ENCODE results near the gene EXOC3L2.

Gene EXOC3L2

DNA sequence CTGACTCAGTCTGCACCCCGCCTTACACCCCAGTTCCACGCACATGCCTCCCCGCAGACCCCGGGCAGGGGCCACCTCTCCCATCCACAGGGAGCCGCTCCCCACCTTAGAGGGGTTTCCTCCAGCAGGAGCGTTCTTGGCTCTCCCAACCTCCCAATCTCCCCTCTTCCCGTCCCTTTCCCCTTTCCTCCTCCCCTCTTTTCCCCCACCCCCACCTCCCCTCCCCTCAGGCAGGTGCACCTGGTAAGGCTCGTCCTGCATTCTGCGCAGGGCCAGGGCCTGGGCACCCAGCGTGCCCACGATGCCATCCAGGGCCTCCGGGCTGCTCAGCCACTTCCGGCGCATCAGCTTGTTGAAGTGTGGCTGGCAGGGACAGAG is 27.3 kb downstream of the EXOC3L2 start:
- DNase-seq, result no peak

DNA sequence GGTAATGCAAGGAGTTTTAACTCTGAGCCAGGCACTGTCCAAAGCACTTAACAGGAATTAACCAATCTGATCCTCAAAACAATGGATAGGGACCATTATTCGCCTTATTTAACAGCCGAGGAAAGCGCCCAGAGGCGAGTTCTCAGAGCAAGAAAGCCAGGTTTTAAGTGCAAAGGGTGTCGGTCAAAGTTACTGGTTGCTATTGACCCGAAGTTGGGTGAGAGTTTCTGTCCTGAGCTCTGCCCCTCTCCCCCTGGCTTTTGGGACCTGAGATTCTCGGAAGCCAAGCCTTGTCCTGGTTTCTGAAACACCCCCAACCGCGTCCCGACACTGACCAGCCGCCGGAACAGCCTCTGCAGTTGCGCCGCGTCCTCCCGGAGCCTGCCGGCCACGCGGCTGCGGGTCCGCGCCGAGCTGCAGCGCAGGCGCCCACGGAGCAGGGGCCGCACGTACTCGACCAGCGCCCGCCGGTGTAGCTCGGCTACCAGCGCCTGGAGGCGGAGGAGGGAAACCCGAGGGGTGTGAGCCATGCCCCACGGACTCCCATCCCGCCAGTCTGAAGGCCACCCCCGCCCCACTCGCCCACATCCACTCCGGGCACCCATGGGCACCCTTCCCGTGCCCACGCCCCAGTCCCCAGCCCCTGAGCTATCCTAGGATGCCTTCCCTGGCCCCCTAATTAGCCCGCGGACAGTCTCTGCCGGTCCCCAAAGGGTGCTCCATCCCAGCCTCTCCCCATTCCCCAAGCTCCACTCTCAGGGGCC is 27.8 kb downstream of the EXOC3L2 start:
- no peak for DNase-seq

DNA sequence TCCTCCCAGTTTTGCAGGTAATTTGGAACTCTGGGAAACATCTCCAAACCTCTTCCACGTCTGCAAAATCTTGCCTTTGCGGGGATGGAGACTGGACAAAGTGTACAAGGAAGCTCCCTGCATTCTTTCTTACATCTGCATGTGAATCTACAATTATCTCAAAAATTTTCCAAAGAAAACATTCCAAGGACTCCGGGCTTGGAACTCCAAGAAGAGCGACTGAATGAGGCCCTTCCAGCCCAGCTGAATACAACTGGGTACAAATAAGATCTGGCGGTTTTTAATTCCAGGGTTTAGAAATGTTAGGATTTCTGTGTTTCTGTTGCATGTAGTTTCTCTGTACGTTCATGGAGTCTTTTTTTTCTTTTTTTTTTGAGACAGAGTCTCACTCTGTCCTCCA is 28.5 kb downstream of the EXOC3L2 start:
- no peak for DNase-seq

DNA sequence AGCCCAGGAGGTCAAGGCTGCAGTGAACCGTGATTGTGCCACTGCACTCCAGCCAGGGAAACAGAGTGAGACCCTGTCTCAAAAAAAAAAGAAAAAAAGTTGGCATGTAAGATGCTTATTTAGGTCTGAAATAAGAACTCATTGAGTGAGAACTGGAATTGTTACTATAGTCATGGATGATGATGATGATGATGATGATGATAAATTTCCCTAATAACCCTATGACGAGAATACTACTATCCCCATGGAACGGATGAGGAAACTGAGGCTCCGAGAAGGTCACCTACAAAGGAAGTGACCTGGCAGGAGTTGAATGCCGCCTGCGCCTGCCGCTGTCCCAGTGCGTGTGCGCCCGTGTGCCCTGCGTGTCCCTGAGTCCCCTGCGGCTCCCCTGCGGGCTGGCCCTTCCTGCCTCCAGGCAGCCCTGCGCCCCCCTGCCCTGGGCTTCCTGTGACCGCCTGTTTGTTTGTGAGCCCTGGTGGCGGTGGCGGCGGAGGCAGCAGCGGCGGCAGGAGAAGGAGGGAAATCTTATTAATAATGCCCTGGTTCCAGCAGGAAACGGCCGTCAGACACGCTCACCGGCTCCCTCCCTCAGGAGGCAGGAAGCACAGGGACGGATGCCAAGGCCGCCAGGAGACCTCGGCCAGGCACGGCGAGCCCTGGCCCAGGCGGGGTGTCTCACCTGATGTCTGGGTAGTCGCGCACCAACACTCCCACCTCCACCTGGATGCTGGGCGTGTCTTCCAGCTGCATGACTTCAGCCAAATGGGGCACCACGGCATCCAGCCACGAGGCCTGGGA is 29.6 kb downstream of the EXOC3L2 start:
- DNase-seq, result no peak

DNA sequence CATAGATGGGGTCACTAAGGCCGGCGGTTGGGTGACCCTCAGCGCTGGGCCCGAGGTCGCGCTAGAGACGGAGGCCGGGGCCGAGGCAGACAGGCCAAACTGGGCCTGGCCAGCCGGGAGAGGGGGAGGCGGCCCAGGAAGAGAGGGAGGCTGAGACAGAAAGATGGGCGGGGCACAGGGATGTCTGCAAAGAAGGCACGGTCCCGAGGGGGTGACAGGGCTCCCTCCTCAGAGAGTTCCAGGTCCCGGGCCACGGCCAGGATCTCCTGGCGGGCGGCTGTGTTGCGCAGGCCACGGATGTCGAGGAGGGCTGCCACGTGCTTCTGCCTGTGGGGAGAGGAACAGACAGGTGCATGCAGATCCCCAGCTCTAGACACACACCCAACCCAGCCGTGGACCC is 32.2 kb downstream of the EXOC3L2 start:
- no peak for DNase-seq

DNA sequence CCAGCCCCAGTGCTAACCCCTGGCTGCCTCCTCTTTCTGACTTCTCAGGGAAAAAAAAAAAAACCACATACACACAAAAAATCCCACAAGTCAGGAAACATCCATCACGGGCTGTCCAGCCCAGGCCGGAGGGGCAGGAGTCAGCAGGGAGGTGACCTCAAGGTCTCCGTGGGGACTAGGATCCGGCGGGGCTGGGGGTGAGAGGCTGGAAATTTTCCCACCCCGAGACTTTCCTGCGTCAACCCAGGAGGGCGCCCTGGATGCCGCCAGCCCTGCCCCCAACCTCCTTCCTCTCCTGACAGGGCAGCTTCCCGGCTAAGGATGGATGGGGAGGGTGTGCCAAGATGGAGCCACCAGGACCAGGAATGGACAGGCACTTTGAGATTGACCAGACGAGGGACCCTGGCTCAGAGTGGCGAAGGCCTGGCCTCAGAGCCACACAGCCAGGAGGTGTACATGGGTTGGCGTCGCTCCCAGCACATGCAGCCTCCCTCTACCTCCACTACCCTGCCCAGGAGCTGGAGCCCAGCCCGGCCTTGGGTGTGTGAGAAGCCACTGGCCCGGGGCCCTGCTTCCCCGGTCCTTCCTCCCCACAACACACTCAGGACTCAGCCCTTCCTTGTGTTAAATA is 33.3 kb downstream of the EXOC3L2 start:
- no peak for DNase-seq

DNA sequence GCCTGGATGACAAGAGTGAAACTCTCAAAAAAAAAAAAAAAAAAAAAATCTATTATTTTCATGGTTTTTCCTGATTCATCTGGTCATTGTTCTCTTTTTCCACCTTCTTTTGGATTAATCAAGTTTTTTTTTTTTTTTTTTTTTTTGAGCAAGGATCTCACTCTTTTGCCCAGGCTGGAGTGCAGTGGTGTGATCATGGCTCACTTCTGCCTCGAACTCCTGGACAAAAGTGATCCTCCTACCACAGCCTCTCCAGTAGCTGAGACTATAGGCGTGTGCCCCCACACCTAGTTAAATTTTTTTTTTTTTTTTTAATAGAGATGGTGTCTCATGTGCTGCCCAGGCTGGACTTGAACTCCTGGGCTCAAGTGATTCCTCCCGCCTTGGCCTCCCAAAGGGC is 38.9 kb downstream of the EXOC3L2 start:
- DNase-seq, result no peak

DNA sequence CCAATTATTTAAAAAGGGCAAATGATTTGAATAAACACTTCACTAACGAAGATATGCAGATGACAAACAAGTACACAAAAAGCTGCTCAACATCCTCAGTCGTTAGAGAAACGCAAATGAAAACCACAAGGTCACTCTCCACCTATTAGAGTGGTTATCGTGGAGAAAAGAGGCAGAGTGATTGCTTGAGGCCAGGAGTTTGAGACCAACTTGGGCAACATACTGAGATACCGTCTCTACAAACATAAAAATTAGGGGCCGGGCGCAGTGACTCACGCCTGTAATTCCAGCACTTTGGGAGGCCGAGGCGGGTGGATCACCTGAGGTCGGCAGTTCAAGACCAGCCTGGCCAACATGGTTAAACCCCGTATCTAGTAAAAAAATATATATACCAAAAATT is 39.4 kb downstream of the EXOC3L2 start:
- DNase-seq, result no peak

DNA sequence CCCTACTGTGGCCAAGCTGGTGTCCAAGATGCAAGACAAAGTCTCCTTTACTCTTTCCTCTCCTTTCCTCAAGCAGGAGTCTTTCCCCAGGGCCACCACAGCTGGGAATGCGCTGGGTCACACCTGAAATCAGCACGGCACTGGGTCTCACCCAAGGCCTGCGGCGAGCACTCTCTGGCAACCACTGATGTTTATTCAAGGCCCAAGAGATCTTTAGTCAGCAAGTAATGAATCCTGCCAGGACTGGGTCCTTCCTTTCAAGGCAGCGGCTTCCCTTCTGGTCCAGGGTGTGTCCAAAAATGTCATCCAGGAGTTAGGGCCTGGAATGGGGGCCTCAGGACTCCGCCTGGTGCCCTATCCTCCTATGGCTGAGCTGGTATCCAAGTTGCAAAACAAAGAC is 42.6 kb downstream of the EXOC3L2 start:
- no peak for DNase-seq

DNA sequence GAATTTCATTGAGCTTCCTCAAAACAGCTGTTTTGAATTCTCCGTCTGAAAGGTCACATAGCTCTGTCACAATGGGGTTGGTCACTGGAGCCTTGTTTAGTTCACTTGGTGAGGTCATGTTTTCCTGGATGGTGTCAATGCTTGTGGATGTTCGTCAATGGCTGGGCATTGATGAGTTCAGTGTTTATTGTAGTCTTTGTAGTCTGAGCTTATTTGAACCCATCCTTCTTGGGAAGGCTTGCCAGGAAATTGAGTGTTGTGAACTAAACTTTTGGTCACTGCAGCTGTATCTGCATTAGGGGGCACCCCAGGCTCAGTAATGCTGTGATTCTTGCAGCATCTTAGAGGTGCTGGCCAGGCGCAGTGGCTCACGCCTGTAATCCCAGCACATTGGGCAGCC is 44.6 kb downstream of the EXOC3L2 start:
- no peak for DNase-seq

DNA sequence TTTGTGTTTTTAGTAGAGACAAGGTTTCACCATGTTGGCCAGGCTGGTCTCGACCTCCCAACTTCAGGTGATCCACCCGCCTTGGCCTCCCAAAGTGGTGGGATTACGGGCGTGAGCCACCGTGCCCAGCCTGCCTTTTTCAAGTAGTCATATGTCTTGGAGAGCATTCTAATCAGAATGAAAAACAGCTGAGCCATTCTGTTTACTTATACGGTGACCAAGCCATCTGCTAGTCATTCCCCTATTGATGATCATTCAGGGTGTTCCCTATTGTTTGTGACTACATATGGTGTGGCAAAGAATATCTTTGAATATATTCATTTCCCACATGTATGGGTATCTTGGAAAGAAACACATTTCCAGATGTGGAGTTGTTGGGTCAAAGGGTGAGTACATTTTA is 49.4 kb downstream of the EXOC3L2 start:
- DNase-seq, result no peak

DNA sequence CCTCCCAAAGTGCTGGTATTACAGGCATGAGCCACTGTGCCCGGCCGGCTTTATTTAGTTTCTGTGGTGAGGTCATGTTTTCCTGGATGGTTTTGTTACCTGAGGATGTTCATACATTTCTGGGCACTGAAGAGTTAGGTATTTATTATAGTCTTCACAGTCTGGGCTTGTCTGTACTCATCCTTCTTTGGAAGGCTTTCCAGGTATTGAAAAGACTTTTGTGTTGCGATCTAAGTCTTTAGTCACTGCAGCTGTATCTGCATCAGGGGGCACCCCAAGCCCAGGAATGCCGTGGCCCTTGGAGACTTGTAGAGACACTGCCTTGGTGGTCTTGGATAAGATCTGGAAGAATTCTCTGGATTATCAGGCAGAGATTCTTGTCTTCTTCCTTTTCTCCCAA is 53.8 kb downstream of the EXOC3L2 start:
- DNase-seq, result no peak

DNA sequence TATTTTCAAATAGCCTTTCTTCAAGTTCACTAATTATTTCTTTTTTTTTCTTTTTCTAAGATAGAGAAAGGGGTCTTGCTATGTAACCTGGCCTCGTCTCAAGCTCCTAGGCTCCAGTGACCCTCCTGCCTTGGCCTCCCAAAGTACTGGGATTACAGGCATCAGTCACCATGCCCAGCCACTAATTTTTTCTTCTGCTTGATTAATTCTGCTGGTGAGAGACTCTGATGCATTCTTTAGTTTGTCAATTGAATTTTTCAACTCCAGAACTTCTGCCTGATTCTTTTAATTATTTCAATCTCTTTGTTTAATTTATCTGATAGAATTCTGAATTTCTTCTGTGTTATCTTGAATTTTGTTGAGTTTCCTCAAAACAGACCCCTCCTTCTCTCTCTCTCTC is 55.2 kb downstream of the EXOC3L2 start:
- no peak for DNase-seq

DNA sequence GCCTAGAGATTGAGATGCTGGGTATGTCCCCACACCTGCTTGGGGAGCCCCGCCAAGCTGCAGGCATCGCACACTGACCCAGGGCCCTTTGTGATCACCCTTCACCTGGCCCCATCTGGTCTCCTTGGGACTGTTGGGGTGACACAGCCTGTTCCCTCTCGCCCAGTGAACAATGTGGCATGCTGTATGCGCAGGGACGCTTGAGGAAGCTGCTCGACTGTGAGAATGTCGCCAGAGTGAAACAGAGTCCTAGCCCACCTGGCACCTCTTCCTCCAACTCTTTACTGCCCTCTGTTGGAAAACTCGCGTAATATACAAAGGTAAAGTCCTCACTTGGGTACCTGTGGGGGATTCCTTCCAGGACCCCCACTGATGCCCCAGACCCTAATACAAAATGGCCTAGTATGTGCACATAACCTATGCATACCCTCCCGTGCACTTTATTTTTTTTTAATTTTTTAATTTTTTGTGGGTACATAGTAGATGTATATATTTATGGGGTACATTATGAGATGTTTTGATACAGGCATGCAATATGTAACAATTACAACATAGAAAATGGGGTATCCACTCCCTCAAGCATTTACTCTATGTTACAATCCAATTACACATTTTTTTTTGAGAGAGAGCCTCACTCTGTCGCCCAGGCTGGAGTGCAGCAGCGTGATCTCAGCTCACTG is 57.6 kb downstream of the EXOC3L2 start:
- DNase-seq, result no peak

DNA sequence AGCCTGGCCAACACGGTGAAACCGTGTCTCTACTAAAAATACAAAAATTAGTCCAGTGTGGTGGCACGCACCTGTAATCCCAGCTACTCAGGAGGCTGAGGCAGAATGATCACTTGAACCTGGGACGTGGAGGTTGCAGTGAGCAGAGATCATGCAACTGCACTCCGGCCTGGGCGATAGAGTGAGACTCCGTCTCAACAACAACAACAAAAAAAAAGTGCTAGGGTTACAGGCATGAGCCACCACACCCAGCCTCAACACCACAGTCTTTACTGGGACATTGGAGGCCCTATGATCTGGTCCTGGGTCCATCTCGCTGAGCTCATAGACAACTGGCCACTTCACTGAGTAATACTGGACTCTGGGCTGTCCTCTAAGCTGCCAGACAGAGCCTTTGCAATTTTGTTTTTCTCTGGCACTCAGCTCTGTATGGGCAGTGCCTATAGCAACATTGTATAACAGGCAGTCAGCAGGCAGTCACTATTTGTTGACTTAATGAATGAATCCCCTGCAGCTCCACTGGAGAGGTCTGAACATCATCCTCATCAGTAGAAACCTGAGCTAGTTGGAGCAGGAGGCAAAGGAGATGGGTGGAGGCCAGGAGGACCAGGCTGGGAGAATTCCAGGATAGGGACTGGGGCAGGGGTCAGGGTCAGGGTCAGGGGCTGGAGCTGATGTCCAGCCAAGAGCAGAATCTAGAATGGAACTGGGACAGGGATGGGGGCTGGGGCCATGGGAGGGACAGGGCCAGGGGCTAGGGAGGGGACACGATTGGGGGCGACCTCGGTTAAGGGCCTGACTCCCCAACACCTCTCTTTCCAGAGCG is 58.5 kb downstream of the EXOC3L2 start:
- no peak for DNase-seq

DNA sequence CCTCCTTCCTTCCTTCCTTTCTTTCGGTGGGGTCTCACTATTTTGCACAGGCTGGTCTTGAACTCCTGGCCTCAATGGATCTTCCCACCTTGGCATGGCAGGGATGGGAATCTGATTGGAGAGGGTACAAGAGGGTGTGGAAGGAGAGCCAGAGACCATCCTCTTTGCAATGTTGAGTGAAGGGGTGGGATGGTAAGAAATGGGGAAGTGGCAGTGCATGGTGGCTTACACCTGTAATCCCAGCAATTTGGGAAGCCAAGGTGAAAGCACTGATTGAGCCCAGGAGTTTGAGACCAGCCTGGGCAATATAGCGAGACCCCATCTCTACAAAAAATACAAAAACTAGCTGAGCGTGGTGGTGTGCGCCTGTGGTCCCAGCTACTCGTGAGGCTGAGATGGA is 61.1 kb downstream of the EXOC3L2 start:
- no peak for DNase-seq

DNA sequence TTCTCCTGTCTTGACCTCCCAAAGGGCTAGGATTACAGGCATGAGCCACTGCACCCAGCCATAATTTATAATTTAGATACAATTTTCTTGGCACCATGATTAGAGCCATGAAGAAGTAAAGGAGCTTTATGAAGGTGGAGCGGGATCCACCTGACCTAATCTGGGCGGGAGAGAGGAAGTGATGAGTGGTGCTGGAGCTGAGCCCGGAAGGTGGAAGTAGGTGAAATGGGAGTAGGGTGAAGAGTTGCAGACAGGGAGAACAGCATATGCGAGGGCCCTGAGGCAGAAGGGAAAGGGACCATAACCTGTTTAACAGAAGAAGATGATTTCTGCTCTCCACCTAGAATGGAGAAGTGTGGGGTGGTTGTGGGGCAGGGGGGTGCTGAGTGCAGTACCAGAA is 62.4 kb downstream of the EXOC3L2 start:
- no peak for DNase-seq

DNA sequence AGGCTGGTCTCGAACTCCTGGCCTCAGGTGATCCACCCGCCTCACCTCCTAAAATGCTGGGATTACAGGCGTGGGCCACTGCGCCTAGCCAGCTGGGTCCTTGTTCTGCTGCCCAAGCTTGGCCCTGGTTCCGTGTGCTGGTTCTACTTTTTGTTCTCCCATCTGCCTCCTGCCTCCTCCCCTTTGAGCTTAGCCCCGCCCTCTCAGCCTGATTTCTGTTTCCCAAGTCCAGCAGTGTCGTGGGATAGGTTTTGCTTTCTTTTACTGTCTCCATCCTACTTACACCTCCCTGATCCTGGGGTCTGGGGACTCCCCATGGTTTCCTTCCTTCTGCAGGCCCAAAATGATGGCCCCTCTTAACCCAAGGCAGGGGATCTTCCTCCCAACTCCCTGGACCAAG is 64.3 kb downstream of the EXOC3L2 start:
- no peak for DNase-seq

DNA sequence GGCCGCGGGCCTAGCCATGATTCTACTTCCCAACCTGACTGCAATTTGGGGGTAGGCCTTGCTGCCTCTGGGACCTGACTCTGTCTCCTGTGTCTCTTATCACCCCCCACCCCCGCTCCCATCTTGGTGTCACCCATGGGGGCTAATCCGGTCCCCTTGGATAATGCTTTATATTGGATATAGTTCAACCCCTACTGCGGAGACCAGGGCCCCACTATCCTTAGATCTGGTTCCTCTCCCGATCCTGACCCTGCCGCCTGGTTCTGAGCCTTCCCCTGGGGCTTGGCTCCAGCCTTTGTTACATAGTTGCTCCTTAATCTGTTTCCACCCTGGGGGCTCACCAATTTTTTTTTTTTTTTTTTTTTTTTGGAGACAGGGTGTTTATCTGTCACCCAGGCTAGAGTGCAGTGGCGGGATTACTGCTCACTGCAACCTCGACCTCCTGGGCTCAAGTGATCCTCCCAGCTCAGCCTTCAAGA is 65.3 kb downstream of the EXOC3L2 start:
- DNase-seq, result no peak

DNA sequence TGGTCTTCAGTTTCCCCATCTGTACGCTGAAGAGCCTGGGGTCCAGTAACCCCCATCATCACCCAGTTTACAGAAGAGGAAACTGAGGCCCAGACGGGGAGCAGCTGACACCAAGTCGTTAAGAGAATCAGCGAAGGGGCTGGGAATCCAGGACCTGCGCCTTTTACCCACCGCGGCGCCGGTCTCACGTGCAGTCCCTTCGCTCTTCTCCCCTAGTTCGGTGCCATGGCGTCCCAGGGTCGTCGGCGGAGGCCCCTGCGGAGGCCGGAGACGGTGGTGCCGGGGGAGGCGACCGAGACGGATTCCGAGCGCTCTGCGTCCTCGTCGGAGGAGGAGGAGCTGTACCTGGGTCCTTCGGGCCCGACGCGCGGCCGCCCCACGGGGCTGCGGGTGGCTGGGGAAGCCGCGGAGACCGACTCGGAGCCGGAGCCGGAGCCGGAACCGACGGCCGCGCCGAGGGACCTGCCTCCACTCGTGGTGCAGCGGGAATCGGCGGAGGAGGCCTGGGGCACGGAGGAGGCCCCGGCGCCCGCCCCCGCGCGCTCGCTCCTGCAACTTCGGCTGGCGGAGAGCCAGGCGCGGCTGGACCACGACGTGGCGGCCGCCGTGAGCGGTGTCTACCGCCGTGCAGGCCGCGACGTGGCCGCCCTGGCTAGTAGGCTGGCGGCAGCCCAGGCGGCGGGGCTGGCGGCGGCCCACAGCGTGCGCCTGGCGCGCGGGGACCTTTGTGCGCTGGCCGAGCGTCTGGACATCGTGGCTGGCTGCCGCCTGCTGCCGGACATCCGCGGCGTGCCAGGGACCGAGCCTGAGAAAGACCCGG is 65.9 kb downstream of the EXOC3L2 start:
- DNase-seq, result peak; percentile 42

DNA sequence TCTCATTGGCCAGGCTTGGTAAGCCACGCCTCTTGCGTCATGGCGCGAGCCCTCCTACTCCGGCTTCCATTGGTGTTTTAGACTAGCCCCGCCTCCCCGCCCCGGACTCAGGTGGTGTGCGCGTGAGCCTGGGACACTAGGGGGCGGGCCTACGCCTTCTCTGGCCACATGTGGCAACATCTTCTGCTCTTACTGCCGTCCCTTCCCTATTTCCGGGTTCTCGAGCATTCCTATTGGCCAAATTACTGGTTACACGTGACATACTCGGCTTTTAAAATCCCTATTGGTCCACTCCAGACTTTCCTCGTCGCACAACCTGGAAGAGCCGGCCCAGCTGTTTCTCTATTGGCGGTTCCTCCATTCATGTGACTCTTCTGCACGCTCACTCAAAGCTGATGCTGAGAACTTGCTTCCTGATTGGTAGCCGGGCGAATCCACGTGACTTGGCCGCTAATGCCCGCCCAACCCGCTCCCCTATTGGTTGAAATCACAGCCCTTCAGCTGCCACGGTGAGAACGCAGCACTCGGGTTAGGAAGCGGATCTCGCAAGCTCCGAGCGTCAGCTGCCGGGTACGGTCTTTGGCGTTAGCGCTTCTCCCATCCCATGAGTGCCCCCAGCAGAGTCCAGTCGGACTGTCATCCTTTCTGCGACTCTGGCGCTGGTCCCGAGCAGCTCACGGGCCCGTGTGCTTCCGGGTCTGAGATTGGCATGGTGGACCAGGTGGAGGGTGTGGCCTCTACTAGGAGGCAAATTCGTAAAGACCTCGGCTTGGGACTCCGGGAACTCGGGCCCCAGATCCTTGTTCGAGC is 66.7 kb downstream of the EXOC3L2 start, which contains the start of gene BLOC1S3:
Gene BLOC1S3 (plus strand): TSS at position 523 of the 810 bp plus-strand sequence. CDS start 513 bp downstream, outside the sequence.
- peak; percentile 100 for DNase-seq
